Posterior vena cava (tissue), 2 donors: ENCODE measurements around the gene REXO4. TPM values are rescaled to one million over a fixed set of nuclear protein-coding genes. Genes with fewer than 3 reads are reported as not detected.
"Not testable (repeated sequence)": the region's sequence is repeated elsewhere in the genome, so short reads cannot be mapped to it uniquely, and the experiment has no call there.

Experiments used
- DNase-seq: peaks from one replicate; pipeline ENCODE4 v3.0.0-alpha.2; 2020; ENCODE audit warnings: low spot score
- intact Hi-C, 2 donors: fragments of 100-400 bp; cut with DNase I; formaldehyde crosslinking; loops; one replicate each; pipeline versions ENCODE4 v1.14.1 to v1.14.2; 2022 to 2023
- total RNA-seq, 2 donors: library from RNA; stranded (reverse); fragmentation: NEBNext Ultra II Directional; extraction: Animal tissue kit (Norgen Biotek cat#: 25700); gene quantifications; one replicate each; pipeline ENCODE4 v1.2.1, GENCODE V29; 2021
- donor health status: DM: yes; HTN: yes; CAD: no.
- donor health status: DM: yes; HTN: yes; CAD: no.

Gene REXO4
- total RNA-seq, 2 donors from 2014 or later = 10.4 to 11.1 TPM

DNA sequence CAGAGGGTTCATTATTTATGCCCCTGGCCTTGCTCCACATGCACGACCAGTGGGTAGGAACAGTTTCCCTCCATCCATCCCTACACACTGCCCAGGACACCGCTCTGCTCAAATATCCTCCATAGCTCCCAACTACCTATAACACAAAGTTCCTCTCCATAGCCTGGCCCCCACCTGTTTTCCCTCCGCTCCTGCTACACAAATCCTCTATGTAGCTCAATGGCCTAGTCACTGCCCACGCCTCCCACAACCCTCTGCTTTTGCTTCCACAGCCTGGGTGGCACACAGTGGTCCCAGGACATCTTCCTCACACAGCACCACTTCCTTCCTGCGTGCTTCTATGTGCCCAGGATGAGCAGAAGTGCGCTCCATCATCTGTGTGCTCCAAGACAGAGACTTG lies 20.4 kb downstream of the REXO4 start:
- DNase-seq = no peak
- intact Hi-C loops = no loop called here

DNA sequence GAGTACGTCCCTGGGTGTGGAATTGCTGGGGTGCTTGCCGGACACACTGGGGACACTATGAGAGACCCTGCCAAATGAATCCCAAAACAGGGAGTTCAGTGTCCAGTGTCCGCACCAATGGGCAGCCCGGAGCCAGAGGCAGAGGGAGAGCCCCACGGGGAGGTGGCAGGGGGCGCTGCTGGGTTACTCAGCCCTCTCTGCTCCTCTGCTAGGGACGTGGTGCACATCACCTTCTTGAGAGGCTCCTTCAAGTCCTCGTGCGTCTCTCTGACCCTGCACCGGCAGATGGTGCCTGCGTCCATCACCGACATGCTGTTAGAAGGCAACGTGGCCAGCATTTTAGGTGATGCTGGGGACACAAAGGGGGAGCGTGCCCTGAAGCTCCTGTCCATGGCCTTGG lies 20.9 kb downstream of the REXO4 start:
- DNase-seq = no peak
- intact Hi-C loops = no loop called here

DNA sequence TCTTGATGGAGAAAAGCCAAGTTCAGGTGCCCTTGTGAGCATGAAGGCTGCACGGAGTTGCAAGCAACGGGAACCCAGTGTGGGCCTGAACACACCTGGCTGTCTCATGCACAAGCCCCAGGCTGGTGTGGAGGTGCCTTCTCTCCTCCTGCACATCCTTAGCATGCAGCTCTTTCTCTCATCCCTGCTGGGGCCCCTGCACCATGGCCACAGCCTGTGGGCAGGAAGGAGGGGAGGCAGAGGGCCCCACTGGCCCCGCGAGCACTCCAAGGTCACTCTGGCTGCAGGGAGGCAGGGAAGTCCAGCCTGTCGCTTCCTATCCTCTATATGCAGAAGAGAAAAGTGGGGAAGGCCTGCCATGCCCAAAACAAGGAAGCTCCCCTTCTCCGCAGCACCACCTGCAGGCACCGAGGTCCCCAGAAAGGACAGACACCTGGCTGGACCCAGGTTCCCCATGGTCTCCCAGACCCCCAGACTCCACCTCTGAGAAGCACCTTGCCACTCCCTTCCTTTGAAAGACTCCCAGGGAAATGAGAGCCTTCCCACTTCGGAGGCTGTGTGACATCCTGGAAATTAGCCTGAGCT lies 23.0 kb downstream of the REXO4 start:
- intact Hi-C loops = no loop called here
- DNase-seq = no peak

DNA sequence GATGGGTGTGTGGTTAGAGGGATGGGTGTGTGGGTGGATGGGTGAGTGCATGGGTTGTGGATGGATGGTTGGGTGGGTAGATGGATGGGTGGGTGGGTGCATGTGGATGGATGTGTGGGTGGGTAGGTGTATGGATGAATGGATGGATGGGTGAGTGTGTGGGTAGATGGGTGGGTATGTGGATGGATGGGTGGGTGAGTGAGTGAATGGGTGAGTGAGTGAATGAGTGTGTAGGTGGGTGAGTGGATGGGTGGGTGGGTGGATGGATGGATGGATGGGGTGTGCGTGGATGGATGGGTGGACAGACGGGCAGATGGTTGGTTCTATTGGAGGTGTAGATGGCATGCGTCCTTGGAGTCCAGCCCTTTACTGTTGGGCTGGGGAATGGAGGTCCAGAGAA lies 24.4 kb downstream of the REXO4 start:
- intact Hi-C loops = no loop called here
- DNase-seq = no peak

DNA sequence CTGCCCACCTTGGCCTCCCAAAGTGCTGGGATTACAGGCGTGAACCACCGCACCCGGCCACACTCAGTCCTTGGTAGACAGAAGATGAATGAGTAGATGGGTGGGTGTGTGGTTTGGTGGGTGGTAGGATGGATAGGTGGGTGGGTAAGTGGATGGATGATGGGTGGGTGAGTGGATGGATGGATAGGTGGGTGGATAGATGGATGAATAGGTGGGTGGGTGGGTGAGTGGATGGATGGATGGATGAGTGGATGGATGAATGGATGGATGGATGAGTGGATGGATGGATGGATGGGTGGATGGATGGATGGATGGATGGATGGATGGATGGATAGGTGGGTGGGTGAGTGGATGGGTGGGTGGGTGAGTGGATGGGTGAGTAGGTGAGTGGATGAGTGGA lies 25.5 kb downstream of the REXO4 start:
- intact Hi-C loops = loop anchor here in 1 of 2 donors (1.0 kb wide), 1 partner anchor 44 kb away; no protein-coding TSS in a partner anchor
- not testable (repeated sequence) for DNase-seq

DNA sequence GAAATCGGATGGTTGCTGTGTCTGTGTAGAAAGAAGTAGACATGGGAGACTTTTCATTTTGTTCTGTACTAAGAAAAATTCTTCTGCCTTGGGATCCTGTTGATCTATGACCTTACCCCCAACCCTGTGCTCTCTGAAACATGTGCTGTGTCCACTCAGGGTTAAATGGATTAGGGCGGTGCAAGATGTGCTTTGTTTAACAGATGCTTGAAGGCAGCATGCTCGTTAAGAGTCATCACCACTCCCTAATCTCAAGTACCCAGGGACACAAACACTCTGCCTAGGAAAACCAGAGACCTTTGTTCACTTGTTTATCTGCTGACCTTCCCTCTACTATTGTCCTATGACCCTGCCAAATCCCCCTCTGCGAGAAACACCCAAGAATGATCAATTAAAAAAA lies 26.4 kb downstream of the REXO4 start:
- DNase-seq, intact Hi-C loops: not testable (repeated sequence)

DNA sequence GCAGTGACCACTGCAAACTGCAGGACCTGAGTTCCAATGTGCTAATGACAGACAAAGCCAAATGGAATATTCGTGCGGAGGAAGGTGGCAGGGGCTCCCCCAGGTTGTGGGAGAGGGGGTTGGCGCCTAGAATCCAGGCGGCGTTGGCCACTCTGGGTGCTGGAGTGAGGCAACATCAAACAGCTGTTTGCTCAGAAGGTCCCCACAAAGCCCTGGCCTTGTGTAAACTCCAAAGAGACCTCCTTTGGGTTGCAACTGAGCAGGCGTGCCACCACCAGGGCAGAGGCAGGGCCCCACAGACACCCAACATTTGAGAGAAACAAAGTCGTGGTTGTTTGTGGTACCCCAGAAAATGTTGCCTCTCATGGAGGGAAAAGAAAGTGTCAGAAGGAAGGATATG lies 27.1 kb downstream of the REXO4 start:
- DNase-seq = no peak
- intact Hi-C loops = no loop called here

DNA sequence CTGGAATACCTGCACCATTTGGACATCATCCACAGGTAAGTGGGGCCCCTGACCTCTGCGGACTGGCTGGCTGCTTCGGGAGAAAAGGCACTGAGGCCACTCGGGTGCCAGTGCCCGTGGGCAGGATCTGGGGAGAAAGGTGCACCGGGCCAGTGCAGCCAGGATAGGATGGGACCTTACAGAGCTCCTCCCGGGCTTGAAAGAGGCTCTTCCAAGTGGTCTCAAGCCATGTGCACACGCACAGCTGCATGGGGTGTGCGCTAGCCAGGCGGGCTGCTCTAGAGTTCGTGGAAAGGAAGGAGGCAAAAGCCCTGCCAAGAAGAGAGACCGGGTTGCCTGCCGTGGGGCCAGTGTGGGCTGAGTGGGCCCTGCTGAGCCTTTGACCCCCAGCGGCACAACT lies 28.2 kb downstream of the REXO4 start:
- intact Hi-C loops = no loop called here
- DNase-seq = no peak

DNA sequence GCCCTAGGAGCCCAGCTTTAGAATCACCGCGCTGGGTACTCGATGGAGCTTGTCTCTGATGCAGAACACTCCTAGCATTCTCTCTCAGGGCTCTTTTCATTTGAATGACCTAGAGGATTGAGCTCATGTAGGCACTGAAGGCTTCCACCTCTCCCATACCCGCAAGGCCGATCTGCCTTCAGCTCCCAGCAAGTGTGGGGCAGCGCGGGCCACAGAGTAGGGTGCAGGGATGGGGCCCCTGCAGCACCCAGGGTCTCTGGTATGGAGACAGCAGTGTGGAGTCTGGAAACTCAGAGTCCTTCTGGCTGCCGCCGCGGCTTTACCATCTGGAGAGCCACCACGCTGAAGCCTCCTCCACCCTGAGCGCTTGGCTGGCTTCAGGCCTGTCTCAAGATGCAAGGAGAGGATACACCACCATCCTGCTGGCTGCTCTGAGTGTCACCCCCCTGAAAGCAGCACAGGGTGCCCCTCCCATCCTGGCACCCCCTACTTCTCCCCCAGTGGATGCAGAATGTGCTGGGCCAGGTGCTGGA lies 28.7 kb downstream of the REXO4 start:
- no peak for DNase-seq
- intact Hi-C loops = no loop called here

DNA sequence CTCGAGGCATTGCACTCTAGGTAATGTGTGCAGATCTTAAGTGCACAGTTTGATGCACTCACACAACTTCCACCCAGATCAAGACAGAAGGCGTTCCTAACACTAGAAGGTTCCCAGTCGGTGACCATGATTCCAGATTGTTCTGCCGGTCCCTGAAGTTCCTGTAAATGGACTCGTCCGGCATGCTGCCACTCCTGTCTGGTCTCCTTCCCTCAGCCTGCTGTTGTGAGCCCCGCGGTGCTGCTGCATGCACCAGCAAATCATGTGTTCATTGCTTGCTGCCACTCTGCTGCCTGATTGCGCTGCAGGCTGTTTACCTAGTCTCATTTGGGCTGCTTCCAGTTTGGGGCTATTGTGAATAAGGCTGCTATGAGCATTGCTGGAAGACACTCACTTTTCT lies 30.1 kb downstream of the REXO4 start:
- intact Hi-C loops = no loop called here

DNA sequence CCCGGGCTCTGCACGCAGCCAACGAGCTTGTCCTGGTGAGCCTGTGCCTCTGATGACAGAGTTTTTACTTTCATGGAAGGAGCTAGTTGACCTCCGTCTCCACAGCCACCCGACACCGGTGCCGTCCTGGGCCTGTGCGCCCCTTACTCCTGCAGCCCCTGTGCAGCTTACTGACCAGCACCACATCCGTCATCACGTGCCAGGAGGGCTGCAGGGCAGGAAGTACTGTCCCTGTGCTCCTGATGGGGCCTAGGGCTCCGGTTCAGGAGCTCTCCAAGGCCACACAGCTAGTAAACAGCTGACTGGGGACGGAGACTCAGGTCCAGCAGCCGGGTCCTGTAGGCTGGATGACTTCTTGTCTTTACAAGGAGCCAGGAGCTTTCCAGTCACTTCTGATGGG lies 31.5 kb downstream of the REXO4 start:
- intact Hi-C loops = no loop called here
- no peak for DNase-seq

More for the DNA sequence above, 30.1 kb downstream of the REXO4 start:
- DNase-seq = no peak

DNA sequence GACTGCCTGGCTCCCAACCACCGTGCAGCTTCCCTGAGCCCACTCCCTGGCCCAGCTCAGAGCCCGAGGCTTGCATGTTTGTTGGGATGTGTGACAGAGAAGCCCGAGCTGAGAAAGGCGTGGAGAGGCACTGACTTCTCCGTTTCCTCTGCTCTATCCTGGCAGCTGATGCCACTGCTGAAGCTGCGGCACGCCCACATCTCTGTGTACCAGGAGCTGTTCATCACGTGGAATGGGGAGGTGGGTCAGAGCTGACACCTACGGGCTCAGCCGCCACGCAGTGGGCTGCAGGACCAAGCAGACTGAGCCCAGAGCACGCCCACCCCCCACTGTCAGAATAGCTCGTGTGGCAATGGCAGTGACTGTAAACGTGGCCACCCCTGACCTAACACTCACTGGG lies 32.4 kb downstream of the REXO4 start:
- intact Hi-C loops = no loop called here

DNA sequence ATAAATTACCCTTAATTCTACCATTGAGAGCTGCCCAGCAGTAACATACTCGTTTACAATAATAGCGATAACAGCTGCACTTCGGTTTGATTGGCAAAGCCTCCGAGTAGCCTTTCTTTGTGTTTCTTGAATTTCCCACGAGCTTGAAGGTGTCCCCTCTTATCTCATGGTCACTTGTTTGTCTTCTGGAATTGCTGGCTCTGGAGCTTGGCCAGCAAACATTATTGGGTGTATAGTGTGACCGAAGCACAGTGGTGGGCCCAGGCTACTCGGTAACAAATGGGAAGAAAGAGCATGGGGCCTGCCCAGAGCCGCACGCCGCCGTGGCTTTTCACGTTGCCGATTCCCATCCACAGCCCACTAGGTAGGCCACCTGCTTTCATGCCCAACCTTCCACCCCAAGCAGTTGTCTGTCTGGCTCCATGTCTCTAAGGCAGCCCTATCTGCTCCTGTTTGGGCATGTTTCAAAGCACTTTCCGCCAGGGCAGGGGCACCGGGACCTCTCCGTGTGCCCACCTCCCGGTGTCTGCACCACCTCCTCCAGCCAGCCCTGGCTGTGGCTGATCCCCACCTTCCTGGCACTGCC lies 33.0 kb downstream of the REXO4 start:
- no peak for DNase-seq
- intact Hi-C loops = no loop called here

More for the DNA sequence above, 32.4 kb downstream of the REXO4 start:
- DNase-seq = no peak

DNA sequence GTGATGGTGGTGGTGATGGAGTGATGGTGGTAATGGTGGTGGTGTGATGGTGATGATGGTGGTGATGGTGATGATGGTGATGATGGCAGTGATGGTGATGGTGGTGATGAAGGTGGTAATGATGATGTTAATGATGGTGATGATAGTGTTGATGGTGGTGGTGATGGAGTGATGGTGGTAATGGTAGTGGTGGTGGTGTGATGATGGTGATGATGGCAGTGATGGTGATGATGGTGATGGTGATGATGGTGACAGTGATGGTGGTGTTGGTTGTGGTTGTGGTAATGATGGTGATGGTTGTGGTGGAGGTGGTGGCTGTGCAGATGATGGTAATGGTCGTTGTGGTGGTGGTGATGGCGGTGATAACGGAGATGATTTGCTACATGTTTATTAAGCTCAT lies 34.4 kb downstream of the REXO4 start:
- intact Hi-C loops = no loop called here
- DNase-seq = no peak

DNA sequence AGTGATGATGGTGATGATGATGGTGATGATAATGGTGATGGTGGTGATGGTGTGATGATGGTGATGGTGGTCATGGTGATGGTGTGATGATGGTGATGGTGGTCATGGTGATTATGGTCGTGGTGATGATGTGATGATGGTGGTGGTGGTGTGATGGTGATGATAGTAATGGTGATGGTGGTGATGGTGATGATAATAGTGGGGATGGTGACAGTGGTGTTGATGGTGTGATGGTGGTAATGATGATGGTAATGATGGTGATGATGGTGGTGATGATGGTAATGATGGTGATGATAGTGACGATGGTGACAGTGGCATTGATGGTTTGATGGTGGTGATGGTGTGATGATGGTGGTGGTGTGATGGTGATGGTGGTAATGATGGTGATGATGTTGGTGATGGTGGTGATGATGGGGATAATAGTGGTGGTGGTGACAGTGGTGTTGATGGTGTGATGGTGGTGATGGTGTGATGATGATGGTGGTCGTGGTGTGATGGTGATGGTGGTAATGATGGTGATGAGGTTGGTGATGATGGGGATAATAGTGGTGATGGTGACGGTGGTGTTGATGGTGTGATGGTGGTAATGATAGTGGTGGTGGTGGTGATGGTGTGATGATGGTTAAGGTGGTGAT lies 35.2 kb downstream of the REXO4 start:
- no peak for DNase-seq
- intact Hi-C loops = no loop called here

DNA sequence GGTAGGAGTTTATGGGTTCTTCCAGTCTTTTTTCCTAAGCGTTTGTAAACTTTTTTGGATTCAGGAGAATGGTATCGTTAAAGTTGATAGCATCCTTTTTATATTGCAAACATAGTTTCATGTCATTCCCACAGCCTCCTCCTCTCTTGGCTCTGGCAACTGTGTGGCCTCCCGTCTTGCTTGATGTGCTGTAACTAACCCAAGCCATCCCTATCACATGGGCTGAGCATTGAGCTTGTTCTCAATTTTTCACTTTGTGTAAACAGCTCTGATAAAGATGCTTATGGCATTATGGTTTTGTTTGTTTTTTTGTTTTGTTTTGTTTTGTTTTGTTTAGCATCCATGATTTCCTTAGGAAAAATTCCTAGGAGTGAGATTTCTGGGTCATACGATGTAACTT lies 37.1 kb downstream of the REXO4 start:
- DNase-seq = no peak
- intact Hi-C loops = no loop called here

DNA sequence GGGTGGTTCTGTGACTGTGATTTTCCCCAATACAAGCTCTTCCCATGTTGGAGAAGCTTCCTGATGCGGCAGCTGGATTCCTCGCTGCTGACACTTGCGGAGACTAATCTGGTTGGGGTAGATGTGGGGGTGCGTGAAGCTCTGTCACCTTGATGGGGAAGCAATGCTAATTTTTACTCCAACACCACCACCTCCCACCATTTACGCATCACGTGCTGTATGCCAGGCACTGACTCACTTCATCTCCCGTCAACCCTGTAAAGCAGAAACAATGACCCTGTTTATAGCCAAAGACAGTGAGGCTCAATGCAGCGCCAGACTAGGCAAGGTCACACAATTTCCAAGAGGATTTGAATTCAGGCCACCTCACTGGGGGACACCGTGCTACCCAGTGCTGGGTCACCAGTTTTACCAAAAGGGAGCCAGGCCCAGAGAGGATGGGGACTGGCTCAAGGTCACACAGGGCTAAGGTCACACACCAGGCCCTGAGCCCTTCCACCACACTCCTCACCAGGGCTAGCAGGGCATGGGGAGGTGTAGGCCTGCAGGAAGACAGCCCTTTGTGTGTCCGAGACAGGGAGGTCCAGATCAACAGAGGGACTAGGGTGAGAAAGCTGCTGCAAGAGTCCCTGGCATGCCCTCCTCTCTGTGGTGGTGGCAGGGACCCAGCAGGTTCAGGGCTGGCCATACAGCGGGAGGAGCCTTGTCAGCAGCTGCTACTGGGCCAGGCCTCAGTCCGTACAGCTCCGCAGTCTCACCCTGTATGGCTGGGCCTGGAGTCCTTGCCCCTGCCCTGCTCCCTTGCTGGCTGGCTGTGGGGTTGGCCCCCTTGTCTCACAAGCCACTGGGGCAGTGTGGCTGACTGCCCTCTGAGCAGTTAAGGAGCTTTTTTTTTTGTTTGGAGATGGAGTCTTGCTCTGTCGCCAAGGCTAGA lies 38.4 kb downstream of the REXO4 start:
- no peak for DNase-seq
- intact Hi-C loops = no loop called here

DNA sequence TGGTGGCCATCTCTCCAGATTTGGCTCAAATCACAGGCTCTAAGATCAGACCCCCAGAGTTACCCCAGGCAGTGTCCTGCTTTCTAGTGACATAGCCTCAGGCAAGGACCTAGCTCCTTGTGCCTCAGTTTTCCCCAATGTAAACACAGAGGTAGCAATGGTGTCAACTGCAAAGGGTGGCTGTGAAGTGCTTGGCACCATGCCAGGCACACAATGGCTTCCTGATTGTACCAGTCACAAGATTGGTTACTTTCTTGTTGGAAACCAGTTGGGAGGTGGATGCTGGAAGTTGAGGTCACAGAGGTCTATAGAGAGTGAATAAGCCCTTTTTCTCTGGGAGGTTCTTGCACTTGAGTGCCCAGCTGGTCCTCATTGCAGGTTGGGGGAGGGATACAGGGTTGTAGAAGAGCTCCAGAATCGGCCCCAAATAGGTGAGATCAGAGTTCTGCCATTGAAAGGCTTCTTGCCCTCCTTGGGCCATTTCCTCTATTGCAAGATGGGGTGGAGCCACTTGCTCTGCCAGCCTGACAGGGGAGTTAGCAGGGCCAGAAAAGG lies 39.3 kb downstream of the REXO4 start:
- DNase-seq = no peak
- intact Hi-C loops = no loop called here

DNA sequence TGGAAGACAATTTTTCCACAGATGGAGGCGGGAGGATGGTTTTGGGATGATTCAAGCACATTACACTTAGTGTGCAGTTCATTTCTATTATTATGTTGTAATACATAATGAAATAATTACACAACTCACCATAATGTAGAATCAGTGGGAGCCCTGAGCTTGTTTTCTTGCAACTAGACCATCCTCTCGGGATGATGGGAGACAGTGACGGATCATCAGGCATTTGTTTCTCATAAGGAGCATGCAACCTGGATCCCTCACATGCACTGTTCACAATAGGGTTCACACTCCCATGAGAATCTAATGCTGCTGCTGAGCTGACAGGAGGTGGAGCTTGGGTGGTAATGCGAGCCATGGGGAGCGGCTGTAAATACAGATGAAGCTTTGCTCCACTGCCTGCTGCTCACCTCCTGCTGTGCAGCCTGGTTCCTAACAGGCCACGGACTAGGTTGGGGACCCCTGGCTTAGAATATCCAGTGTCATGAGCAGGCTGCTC lies 40.0 kb downstream of the REXO4 start:
- intact Hi-C loops = no loop called here
- no peak for DNase-seq
